Right lobe of liver (tissue), 6 donors: ENCODE measurements around the gene GABARAPL2. TPM values are rescaled to one million over a fixed set of nuclear protein-coding genes. Genes with fewer than 3 reads are reported as not detected.
"Not testable (repeated sequence)": the region's sequence is repeated elsewhere in the genome, so short reads cannot be mapped to it uniquely, and the experiment has no call there.

Source experiments
- ATAC-seq, 4 donors: fragments of 200-7000 bp; cut with Tn5 transposase; one replicate each; pipeline ENCODE4 v1.9.1; 2020; ENCODE audit warnings: mild to moderate bottlenecking in 4 of 4, moderate library complexity in 4 of 4
- DNase-seq, 3 donors: peaks; one replicate each; pipeline ENCODE4 v3.0.0-alpha.2; 2020
- H3K27ac ChIP-seq, 3 donors: fragments of 200-600 bp; one replicate each; pipeline ENCODE4 v1.8.0; 2022
- H3K27me3 ChIP-seq, 2 donors: fragments of 200-600 bp; one replicate each; pipeline ENCODE4 v1.8.0; 2022
- H3K36me3 ChIP-seq, 4 donors: fragments of 200-600 bp; sonication (generic) in 1 of 4; one replicate each; pipeline versions ENCODE4 v1.5.1 to v1.8.0; 2017 to 2022; ENCODE audit warnings: control low read depth in 1 of 4
- H3K4me1 ChIP-seq, 4 donors: fragments of 200-600 bp; sonication (generic) in 1 of 4; one replicate each; pipeline versions ENCODE4 v1.5.1 to v1.8.0; 2017 to 2022; ENCODE audit warnings: control low read depth in 1 of 4
- H3K4me3 ChIP-seq, 3 donors: fragments of 200-600 bp; one replicate each; pipeline ENCODE4 v1.8.0; 2022
- H3K9me3 ChIP-seq, 4 donors: fragments of 200-600 bp; sonication (generic) in 1 of 4; one replicate each; pipeline versions ENCODE4 v1.5.1 to v1.8.0; 2017 to 2022; ENCODE audit warnings: control low read depth in 1 of 4
- CTCF ChIP-seq, 4 donors: fragments of 200-600 bp in 3 of 4; fragments of 450-650 bp in 1 of 4; IDR thresholded peaks; one replicate each; pipeline versions ENCODE4 v1.5.1 to v1.8.0; 2016 to 2022; ENCODE audit warnings: antibody characterized with exemption in 4 of 4, mild to moderate bottlenecking in 2 of 4
- POLR2A ChIP-seq: fragments of 450-650 bp; IDR thresholded peaks from one replicate; pipeline ENCODE4 v1.6.1; 2017; ENCODE audit warnings: antibody characterized with exemption, mild to moderate bottlenecking
- WGBS: methylation state at CpG from one replicate; pipeline ENCODE4 v1.1.6; 2018; ENCODE audit warnings: low coverage, low lambda C conversion rate; ENCODE audit not compliant: insufficient coverage; ENCODE audit errors: missing lambda C conversion rate; 5-methylcytosine and 5-hydroxymethylcytosine counted together
- intact Hi-C, 2 donors: fragments of 100-400 bp; cut with DNase I; formaldehyde crosslinking; loops; one replicate each; pipeline versions ENCODE4 v1.11.2 to v1.14.1; 2022
- total RNA-seq, 6 experiments: library from RNA; depleted of rRNA in 2 of 6; stranded (reverse); fragments of >200 nt in 2 of 6; fragmentation: NEBNext Ultra II Directional in 3 of 6; extraction: Animal tissue kit (Norgen Biotek cat#: 25700) in 3 of 6; gene quantifications; one replicate each; pipeline versions ENCODE4 v1.1.0 to v1.2.4, GENCODE V29; 2016 to 2023
- donor health status: DM: no; HTN: yes; CAD: no.
- donor health status: DM: no; HTN: no; CAD: no.
- donor health status: DM: no; HTN: no; CAD: no.
- donor health status: DM: no; HTN: yes; CAD: no.
- donor health status: DM: no; HTN: yes; CAD: no.

Gene GABARAPL2
- total RNA-seq, 6 experiments from 2014 or later = 33.4 to 46.5 (median 42.4) TPM

- Histone ChIP-seq H3K4me3 (no peak overlapping the region), H3K27ac (no peak overlapping the region), H3K4me1 (no peaks in the 10 kb centered on the region), H3K36me3 (no peaks in the 10 kb centered on the region), H3K27me3 (no peaks in the 10 kb centered on the region), H3K9me3 (no peaks in the 10 kb centered on the region)
- DNase-seq (no peak), ATAC-seq (no peak)
- 73% methylated on average over 5 of the region's 19 CpGs for WGBS
- TF ChIP-seq CTCF (IDR thresholded peaks at IDR 0.05) = no peak
- TF ChIP-seq POLR2A = no peak
- intact Hi-C loops = loop anchor here in 1 of 2 donors (10.0 kb wide), 1 partner anchor 50 kb away; no protein-coding TSS in a partner anchor
Observed at GRCh38 chr16:75534560-75535205, 31.5 kb upstream of the GABARAPL2 start.

- no peaks in the 10 kb centered on the region for H3K27me3 ChIP-seq
- ATAC-seq (no peak), DNase-seq (no peak)
- H3K27ac ChIP-seq = no peak overlapping the region
- no peaks in the 10 kb centered on the region for H3K9me3 ChIP-seq
- intact Hi-C loops = loop anchor here in 1 of 2 donors (10.0 kb wide), 1 partner anchor 51 kb away; no protein-coding TSS in a partner anchor
- 95% methylated on average over 4 of the region's 34 CpGs for WGBS
- H3K4me1 ChIP-seq = no peaks in the 10 kb centered on the region
- H3K4me3 ChIP-seq = no peak overlapping the region
- no peaks in the 10 kb centered on the region for H3K36me3 ChIP-seq
- TF ChIP-seq POLR2A (no peak), CTCF (IDR thresholded peaks at IDR 0.05) (no peak)
Observed at GRCh38 chr16:75535211-75535843, 30.9 kb upstream of the GABARAPL2 start.

GRCh38 chr16:75535901-75536300, 30.3 kb upstream of the GABARAPL2 start, which contains the start of gene CHST5:
Gene CHST5 (minus strand): TSS chr16:75536108. CDS start chr16:75530384, 5,724 bp downstream.
- no peaks in the 10 kb centered on the region for H3K9me3 ChIP-seq
- H3K4me3 ChIP-seq = no peak within 1 kb of the TSS
- DNase-seq (no peak), ATAC-seq (no peak)
- no peaks in the 10 kb centered on the region for H3K4me1 ChIP-seq
- intact Hi-C loops = loop anchor here in 1 of 2 donors (10.0 kb wide), 1 partner anchor 51 kb away; no protein-coding TSS in a partner anchor
- TF ChIP-seq POLR2A (no peak), CTCF (IDR thresholded peaks at IDR 0.05) (no peak)
- H3K27ac ChIP-seq = no peak within 1 kb of the TSS
- H3K36me3 ChIP-seq = no peaks in the 10 kb centered on the region
- H3K27me3 ChIP-seq = no peaks in the 10 kb centered on the region
- 84% methylated on average over 4 of the region's 7 CpGs for WGBS

- ATAC-seq = no peak
- Histone ChIP-seq H3K4me1 (no peaks in the 10 kb centered on the region), H3K27ac (no peak overlapping the region), H3K9me3 (no peaks in the 10 kb centered on the region), H3K4me3 (no peak overlapping the region), H3K27me3 (no peaks in the 10 kb centered on the region), H3K36me3 (no peaks in the 10 kb centered on the region)
- intact Hi-C loops = loop anchor here in 1 of 2 donors (10.0 kb wide), 1 partner anchor 53 kb away; no protein-coding TSS in a partner anchor
- no peak for DNase-seq
- 100% methylated on average over 2 of the region's 4 CpGs for WGBS
- no peak for TF ChIP-seq POLR2A
- TF ChIP-seq CTCF (IDR thresholded peaks at IDR 0.05) = no peak
Observed at GRCh38 chr16:75537776-75538175, 28.4 kb upstream of the GABARAPL2 start.

GRCh38 chr16:75538882-75539565, 27.2 kb upstream of the GABARAPL2 start:
- not testable (repeated sequence) for H3K4me3 ChIP-seq, H3K9me3 ChIP-seq, H3K27me3 ChIP-seq, DNase-seq, H3K36me3 ChIP-seq, H3K4me1 ChIP-seq, H3K27ac ChIP-seq
- WGBS = 80% methylated on average over 1 of the region's 10 CpGs
- intact Hi-C loops = loop anchor here in 1 of 2 donors (10.0 kb wide), 1 partner anchor 54 kb away; no protein-coding TSS in a partner anchor
- peak in 3 of 4 donors; percentile 23 to 46 (median 39) for ATAC-seq
